ENCODE measurements around the gene PPP1CC.

Gene PPP1CC

DNA sequence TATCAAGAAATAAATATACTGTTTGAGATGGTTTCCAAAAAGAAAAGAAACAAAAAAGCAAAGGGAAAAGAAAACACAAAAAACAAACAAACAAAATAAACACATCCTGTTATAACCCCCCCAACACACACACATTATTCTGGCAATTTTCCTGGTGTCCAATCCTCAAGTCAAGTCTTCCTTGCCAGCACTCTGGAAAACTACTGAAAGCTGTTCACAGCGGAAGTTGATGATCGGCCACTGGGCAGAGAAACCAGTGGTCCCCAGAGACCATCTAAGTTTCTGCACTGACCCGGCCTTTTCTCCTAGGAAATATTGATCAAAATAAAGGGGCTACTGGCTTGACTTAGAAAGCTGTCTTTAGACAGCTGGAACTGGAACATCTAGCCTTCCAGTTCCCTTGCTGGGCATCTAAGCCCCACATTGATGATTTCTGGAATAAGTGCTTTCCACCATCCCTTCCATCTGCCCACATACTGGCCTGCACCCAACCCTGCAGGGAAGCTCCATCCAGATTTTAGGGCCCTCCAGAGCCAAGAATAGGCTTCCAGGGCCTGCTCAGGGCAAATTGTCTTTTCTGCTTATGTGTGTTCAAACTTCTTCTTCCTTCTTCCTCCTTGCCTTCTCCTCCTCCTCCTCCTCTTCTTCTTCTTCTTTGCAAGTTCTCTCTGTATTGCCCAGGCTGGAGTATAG, 11.6 kb upstream of the PPP1CC start:
- no peak for DNase-seq

DNA sequence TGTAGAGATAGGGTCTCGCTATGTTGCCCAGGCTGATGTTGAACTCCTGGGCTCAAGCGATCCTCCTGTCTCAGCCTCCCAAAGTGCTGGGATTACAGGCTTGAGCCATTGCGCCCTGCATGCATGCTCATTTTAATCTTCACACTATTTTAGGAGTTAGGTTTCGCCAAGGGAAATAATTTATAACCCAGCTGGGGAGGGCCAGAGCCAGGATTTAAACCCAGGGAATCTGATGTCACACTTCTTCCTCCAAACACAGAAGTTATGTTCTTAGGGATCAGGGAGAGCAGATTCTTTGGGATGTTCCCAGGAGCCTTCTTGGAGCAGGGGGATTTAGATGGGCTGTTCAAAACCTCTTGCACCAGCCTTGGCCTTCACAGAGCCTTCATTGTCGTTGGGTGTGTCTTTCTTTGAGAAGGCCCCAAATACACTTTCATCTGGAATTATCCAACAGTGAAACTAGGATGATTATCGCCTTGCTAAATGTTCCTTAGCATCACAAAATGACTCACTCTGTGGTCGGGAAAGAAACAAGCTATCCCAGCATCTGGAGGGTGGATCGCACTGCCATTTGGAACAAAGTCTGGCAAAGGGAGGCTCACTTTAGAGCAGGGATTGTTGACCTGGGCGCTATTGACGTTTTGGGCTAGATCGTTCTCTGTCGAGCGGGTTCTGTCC, 8.2 kb upstream of the PPP1CC start:
- no peak for DNase-seq

DNA sequence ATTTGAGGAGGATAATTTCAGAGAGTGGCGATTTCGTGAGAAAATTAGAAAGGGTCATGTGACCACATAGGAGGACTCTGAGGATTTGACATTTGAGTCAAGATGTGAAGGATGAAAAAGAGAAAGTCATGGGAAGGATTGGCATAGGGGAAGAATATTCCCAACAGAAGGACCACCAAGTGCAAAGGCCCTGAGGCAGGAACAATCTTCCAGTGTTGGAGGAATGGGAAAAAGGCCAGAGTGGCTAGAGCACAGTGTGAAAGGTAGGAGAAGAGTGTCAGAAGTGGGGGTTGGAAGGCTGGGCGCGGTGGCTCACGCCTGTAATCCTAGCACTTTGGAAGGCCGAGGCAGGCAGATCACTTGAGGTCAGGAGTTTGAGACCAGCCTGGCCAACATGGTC, 3.9 kb upstream of the PPP1CC start:
- no peak for DNase-seq

DNA sequence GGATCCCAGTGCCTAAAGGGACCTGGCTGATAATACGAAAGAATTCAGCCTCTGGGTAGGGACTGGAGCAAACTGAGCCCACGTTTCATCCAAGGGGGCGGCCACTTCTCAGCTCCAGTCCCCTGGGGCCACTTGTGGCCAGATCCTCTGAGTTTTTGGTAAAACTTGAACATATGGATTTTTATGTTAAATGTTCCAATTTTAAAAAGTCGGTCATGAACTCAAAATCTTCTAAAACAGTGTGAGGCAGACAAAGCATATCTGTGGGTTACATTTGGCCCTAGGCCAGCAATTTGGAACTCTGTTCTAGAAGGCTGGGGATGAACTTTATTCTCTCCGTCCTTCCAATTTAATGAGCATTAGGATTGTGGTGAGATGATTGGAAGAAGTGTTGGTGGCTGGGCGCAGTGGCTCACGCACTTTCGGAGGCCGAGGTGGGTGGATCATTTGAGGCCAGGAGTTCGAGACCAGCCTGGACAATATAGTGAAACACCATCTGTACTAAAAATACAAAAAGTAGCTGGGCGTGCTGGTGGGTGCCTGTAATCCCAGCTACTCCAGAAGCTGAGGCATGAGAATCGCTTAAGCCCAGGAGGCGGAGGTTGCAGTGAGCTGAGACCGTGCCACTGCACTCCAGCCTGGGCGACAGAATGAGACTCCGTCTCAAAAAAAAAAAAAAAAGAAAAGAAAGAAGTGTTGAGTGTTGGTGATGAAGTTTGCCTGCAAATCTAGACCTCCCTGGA, 3.0 kb upstream of the PPP1CC start:
- no peak for DNase-seq

DNA sequence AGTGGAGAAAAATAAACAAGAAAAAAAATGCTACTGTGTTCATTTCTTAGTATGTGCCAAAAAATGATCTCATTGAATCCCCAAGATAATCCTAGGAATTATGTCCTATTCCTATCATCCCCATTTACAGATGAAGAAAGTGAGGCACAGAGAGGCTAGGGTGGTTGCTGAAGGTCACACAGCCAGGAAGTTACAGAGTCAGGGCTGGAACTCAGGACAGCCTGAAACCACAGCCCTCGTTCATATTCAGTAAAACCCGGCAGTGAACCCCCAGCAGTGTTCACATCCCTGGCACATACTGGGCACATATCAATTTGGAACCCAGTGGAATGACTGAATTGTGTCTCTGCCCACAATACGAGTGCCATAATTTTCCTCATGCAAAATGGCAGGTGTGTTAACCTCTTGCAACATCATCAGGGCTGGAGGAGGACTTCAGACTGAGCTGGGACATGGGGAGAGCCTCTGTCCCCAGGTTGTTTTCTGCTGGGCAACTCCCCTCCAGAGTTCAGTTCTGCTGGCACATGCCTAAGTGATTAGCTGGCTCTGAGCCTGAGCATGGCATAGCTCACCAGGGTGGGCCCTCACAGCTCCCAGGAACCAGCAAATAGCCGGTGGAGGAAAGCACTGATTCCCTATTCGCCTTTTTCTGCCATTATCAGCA, 2.0 kb upstream of the PPP1CC start:
- peak; percentile 49 for DNase-seq

DNA sequence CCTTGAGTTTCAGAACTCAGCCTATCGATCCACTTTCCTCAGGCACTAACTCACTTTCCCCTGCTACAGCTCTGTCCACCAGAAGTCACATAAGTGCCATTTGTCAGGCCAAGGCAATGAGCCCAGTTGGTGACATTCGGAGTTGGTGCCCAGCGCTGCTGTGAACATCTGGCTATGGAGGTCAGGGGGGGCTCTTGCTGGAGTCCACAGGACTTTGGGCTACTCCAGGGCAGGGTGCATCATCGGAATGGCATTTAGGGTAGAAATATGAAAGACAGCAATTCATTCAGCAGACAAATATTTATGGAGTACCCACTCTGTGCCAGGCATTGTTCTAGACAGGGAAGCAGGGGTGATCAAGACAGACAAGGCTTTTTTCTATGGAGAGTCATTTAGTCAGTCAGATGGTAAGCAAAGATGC, 1.5 kb upstream of the PPP1CC start:
- peak; percentile 74 for DNase-seq

DNA sequence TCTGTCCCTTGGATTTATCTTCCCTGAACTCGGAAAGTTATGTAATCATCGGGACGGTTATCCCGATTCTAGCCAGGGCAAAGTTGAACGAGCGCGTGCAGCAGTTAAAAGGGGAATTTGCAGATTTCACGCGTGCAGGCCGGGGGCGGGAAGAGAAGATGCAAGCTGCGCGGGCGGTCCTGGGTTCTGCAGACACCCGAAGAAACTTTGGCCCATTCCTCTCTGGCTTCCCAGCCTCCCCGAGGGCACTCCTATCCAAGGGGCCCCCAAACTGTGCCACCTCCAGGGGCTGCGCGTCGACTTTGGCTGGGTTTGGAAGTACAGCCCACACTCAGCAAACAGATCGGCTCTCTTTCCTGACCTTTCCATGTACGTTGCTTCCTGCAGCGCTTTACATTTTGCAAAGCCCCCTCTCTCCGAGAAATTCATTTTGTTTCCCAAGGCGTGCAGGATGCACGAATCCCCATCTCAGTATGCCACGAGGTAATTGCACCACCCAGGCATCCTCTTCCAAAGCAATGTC, 941 bp upstream of the PPP1CC start:
- DNase-seq: no peak

DNA sequence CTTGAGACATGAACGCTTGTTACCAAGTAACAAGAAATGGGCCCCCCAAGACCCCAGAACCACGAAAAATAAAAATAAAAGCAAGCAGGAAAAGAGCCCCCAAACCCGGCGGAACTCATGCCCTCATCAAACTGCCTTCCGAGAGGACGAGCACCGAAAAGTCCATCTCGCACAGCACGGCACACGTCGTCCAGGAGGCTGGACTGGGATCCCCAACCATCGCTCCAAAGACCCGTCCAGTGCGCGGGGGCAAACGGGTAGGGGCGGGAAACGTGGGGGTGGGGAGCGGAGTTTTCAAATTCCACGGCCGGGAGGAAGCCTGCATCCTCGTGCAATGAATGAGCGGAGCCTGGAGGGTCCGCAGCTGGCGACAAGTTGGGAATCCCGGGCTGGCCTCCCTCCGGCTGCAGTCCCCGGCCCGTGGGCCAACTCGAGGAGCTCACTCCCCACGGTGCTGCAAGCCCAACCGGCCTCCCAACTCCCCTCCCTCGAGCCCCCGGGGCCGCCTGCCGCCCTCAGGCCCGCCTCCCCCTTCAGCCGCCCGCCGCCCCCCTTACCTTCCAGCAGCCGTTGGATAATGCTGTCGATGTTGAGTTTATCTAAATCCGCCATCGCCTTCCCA, 484 bp downstream of the PPP1CC start:
- DNase-seq: no peak

DNA sequence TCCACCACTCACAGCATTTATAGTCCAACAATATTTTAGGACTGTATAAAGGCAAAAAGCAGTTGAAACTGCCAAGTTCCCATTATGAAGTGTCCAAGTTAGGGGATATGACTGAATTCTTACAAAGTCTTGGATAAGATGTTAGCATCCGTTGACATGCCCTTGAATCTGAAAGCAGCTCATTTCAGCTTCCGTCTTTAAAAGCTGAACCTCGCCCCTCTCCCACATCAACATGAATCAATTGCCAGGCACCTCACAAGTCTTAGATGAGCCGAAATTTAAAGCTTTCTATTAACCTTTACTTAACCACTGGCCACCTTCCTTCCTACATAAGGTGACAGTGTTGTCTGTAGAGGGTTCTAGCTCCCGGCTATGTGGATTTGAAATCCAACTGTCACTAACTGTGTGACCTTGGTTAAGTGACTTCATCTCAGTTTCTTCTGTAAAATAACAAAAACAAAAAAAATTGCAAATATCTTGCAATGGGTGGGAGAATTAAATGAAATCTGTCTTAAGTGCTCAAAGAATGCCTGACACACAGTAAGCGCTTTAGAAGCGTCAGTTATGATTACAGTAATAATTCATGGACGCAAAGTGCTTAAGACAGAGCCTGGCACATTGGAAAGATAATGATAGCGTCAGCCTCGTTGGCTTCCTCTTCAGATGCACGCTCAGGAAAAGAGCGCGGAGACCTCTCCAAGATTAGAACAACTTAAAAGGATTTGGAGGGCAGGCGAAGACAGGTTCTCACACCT, 1.2 kb downstream of the PPP1CC start:
- DNase-seq: no peak

DNA sequence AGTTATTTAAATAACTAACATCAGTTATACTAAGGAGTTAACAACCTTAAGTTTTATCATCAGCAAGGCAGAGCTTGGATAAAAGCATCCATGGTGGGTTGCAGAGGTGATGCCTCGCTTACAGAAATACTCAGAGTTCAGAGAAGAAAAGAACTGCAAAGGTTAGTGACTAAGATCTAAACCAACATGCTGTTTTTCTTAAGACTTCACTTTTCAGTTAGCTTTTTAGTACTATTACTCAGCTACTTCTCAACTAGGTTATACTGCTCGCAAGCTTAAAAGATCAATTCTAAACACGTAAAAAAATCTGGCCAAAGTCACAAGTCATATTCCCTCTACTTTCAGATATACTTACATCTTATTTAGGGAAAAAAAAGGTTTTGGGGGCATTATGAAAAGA, 2.8 kb downstream of the PPP1CC start:
- no peak for DNase-seq

DNA sequence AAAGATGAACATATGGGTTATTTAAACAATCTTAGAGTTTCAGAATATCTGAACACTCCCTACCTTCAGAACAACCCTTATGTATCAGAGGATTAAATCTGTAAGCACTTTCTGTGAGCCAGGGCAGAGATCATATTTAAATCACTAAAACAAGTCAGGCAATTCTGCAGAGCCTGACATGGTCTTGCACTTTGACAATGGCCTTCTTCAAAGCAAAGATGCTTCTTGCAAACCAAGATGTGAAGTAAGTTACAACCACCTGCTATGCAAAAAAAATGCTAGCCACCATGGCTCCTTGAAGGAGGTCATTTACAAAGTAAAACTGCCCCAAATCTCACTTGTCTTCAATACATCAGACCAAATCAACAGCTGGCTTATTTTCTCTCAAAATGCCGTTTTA, 3.2 kb downstream of the PPP1CC start:
- no peak for DNase-seq

DNA sequence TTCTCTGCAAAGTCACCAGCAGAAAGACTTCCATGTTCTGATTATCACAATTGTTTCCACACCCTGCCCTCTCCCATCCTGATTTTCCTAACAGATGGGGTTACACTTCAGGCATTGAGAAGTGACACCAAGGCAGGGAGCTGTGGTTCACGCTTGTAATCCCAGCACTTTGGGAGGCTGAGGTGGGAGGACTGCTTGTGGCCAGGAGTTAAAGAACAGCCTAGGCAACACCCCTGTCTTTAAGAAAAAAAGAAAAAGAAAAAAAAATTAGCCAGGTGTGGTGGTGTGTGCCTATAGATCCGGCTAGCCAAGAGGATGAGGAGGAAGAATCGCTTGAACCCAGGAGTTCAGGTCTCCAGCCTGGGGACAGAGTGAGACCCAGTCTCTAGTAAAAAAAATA, 5.2 kb downstream of the PPP1CC start:
- DNase-seq: no peak

DNA sequence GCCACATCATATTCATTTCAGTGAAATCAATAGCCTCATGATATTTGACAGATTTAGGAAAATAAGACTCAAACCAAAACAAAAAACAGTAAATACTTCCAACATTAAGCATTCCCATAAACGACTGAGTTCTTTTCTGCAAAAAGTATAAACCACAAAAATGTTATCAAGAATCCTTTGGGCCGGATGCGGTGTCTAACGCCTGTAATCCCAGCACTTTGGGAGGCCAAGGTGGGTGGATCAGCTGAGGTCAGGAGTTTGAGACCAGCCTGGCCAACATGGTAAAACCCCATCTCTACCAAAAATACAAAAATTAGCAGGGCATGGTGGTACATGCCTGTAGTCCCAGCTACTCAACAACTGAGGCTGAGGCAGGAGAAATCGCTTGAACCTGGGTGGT, 5.7 kb downstream of the PPP1CC start:
- peak; percentile 42 for DNase-seq

DNA sequence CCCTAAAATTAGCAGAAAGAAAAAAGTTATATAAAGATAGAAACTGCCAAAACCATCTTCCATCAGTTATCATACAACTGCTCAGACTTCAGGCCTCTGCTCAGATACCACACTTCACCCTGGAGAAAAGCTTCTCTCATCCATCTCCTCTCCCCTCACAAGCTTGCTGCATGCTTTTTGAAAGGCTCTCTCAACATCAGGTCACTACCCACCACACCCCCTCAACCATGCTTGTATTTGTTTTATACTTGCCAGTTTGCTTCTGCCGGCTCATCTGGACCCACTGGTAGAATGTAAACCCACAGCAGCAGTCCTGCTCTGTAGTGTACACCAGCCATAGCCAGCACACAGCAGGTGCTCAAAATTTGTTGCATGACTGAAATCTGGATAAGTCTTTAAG, 8.8 kb downstream of the PPP1CC start:
- no peak for DNase-seq

DNA sequence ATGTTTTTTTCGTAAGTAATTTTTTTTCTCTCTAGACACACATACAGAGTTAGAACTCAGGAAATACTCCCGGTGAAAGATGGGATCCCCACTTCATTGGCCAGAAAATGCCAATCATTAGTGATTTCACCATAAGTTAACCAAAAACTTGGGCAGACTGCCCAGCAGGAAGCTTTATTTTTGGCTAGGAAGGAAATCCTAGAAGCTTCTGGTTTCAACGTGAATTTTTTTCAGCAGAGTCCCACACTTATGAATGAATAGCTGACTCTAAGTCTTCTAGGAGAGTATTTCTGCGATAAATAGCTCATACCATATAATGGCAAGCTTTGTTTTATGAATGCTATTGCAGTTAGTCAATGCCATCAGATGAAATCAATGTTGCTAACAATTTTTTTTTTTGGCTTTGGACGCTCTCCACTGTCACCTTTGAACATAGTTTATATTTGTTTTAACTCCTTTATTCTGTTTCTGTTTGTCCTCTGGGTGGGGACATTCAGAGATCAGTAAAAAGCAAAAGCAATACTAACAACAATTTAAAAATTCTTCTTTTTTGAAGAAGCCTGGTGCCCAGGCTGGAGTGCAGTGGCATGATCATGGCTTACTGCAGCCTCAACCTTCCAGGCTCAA, 9.5 kb downstream of the PPP1CC start:
- DNase-seq: no peak

DNA sequence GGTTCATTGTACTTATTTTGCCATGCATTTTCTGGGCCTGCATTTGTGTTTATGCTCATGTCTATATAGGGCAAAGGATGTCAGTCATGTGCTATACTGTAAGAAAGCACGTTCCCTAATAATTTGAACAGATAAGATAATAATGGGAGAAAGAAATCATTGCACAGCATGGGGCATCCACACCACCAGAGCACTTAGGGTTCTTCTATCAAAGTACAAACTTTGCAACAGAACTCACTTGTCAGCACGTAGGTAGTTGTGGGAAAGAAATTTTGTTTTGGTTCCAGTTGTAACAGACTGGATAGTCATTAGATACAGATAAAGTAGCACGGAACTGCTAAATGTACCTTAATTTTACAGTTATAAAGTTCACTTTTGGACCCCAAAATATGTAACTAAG, 10.1 kb downstream of the PPP1CC start:
- DNase-seq: no peak

DNA sequence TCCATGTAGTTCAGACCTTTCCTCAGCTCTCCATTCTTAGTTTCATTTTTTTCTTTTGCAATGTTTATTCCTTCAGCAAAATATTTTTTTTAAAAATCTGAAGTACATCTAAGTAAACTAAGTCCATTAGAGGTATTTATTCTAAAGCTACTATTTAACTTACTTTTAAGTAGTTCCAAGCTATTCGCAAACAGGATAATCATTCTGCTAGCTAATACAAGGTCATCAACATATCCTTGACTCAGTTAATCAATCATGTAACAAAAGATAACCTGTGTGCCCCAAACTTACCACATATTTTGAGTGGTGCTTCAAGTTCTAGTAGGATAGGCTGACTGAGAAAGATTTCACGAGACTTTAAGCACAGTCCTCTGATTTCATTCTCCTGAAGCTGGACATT, 11.2 kb downstream of the PPP1CC start:
- DNase-seq: no peak

DNA sequence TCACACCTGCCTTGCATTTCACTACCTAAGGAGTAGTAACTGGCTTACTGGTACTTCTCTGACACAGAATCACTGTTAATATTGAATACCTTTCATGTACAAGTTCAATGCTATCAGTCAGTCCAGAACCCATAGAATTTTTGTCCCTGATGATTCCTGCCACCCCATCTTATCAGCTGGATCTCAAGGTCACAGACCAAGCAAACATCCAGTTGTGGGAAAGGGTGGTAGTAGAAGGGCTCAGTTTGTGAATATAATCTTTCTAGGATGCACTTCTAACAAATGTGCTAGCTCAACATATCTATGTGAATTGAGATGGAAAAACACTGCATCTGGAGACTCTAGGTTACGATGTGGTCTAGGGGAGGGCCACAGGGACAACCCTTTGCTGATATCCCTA, 14.1 kb downstream of the PPP1CC start:
- no peak for DNase-seq

DNA sequence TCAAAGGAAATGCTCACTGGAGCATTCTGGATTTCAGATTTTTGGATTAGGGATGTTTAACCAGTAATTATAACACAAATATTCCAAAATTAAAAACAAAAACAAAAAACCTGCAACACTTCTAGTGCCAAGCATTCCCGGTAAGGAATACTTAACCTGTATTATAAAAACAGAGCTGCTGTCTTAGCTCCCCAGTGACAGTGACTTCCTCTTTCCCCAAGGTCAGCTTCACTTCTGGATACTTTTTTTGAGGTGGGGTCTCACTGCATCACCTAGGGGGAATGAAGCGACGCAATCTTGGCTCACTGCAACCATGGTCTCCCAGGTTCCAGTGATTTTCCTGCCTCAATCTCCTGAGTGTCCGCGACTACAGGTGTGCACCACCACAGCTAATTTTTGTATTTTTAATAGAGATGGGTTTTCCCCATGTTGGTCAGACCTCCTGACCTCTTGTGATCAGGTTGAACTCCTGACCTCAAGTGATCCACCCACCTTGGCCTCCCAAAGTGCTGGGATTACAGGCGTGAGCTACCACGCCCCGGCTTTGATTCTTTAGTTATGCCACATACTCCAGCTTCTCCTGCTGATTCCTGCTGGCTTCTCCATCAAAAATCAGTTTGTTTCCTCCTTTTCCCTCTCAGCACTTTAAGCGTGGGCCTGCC, 15.9 kb downstream of the PPP1CC start:
- no peak for DNase-seq

DNA sequence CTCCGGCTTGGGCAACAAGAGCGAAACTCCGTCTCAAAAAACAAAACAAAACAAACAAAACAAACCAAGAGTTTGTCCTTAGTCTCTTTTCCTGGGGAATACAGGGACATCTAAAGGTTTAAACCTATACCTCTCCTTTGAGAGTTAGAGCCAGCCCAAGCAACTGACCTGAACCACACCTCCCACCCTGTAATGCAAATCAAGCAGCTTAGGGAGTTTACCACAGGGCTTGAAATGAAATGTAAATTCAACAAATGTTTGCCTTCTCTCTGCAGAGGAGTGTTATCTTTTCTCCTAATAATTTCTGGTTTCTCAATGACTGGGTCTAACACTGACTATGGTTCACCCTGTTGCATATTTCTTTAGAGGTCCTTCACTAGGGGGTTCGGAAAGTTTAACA, 16.7 kb downstream of the PPP1CC start:
- DNase-seq: no peak

DNA sequence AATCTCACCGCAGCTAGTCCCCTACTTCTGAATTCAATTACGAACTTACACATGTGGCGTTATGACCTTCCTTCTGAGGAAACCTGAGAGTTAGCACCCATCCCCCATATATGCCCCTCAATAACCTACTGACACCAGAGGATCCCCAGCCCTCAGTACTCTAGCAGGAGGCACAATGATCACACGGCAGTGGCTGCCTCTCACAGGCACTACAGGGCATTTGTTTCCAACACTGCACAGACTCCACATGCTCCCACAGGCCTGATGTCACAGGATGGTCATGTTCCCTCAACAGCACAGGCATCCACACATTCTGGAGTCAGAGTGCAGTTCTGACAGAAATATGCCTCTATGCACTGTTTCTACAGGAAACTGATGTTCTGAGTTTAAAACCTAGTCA, 17.4 kb downstream of the PPP1CC start:
- DNase-seq: no peak

Data from fibroblast of skin of back (primary cell).